ENCODE results near the gene PLSCR4. TPM values are rescaled to one million over a fixed set of nuclear protein-coding genes. Genes with fewer than 3 reads are reported as not detected.
A peak's percentile ranks its signal among the peaks of the same experiment; 100 is the strongest.

Gene PLSCR4
- total RNA-seq, 4 donors from 2014 or later: 16.4 to 37.3 (median 23.7) TPM

DNA sequence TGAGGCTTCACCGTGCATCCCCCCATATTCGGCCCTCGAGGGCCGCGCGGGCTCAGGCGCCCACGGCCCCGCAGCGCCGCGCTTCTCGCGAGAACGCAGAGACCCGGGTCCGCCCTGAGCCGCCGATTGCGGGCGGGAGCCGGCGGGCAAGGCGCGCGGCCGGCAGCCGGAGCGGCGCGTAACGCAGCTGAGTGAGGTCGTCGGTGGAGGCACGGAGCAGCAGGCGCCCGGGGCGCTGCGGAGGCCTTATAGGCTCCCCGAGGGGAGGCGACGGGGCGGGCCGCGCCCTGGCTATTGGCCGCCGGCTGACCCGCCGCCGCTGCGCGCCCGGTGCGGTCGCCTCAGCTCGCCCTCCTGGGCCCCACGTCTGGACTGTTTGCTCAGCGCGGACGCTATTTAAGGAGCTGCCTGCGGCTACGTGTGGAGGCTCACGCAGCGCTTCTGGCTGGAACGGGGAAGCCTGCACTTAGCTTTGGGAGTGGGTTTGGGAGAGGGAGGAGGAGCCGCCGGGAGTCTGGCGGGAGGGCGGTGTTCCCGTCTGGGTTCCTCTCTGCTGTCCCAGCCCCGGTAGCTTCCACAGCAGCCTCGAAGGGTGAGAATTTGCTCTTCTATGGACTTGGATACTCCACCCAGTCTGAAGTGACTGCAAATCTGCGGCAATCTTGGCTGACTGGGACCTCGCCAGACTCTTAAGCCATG is 89.8 kb downstream of the PLSCR4 start, which contains the start of gene PLOD2:
TSS of gene PLOD2 (minus strand) at position 221 of the 699 bp plus-strand sequence. CDS start at position 26, 195 bp downstream.
- Histone ChIP-seq H3K9me3 (no peaks in the 10 kb centered on the region), H3K27me3 (no peaks in the 10 kb centered on the region), H3K36me3 (no peaks in the 10 kb centered on the region), H3K27ac (peak within 1 kb of the TSS; percentile 90), H3K4me3 (peak within 1 kb of the TSS; percentile 90), H3K4me1 (peaks cover 37% of the 10 kb centered on the region)
- peak; percentile 75 to 82 for DNase-seq (ENCODE audit: low spot score in 2 of 2)
- WGBS: 0% methylated on average over 10 of the region's 74 CpGs
- peak in 1 of 2 donors; percentile 65 for TF ChIP-seq POLR2A (IDR thresholded peaks at IDR 0.05)
- TF ChIP-seq, protein P1, sequence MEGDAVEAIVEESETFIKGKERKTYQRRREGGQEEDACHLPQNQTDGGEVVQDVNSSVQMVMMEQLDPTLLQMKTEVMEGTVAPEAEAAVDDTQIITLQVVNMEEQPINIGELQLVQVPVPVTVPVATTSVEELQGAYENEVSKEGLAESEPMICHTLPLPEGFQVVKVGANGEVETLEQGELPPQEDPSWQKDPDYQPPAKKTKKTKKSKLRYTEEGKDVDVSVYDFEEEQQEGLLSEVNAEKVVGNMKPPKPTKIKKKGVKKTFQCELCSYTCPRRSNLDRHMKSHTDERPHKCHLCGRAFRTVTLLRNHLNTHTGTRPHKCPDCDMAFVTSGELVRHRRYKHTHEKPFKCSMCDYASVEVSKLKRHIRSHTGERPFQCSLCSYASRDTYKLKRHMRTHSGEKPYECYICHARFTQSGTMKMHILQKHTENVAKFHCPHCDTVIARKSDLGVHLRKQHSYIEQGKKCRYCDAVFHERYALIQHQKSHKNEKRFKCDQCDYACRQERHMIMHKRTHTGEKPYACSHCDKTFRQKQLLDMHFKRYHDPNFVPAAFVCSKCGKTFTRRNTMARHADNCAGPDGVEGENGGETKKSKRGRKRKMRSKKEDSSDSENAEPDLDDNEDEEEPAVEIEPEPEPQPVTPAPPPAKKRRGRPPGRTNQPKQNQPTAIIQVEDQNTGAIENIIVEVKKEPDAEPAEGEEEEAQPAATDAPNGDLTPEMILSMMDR (IDR thresholded peaks at IDR 0.05): no peak

DNA sequence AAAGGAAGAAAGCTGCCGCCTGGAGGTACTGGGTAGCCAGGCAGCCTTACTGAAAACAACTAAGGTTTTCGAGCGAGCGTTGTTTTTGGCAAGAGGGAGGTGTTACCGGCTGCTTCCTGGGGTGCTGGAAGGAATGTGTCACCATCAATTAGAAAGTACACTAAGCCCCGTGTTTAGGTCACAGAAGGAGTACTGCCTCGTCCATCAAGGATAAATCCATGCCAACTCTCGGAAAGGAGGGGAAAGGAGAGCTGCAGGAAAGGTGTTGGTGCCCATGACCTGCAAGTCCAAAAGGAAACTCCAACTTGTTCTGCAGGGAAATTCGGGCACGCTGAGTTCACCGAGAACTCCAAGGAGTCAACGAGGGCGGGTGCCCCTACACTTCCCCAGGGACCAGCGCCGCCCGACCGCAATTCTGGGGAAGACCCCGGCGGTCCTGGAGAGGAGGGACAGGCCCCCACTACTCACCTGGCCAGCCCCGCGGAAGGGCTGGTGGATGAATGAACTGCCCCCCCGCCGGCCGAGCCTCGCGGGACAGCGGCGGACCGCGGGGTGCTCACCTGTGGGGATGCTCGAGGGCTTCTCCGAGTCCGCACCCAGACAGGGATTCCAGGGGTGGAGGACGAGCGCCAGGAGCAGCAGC is 90.5 kb downstream of the PLSCR4 start:
- peaks cover 36% of the 10 kb centered on the region for H3K4me1 ChIP-seq
- under 1% methylated on average over 18 of the region's 35 CpGs for WGBS
- peak; percentile 77 to 81 for DNase-seq (ENCODE audit: low spot score in 2 of 2)
- TF ChIP-seq POLR2A (IDR thresholded peaks at IDR 0.05) (no peak), POLR2AphosphoS5 (IDR thresholded peaks at IDR 0.05) (peak in 1 of 3 donors; percentile 36)
- TF ChIP-seq, protein P1 (IDR thresholded peaks at IDR 0.05): peak in 1 of 2 donors; percentile 33
- H3K27ac ChIP-seq: peak overlapping the region; percentile 90
- no peaks in the 10 kb centered on the region for H3K36me3 ChIP-seq
- no peaks in the 10 kb centered on the region for H3K27me3 ChIP-seq
- peak overlapping the region; percentile 90 for H3K4me3 ChIP-seq
- H3K9me3 ChIP-seq: no peaks in the 10 kb centered on the region

DNA sequence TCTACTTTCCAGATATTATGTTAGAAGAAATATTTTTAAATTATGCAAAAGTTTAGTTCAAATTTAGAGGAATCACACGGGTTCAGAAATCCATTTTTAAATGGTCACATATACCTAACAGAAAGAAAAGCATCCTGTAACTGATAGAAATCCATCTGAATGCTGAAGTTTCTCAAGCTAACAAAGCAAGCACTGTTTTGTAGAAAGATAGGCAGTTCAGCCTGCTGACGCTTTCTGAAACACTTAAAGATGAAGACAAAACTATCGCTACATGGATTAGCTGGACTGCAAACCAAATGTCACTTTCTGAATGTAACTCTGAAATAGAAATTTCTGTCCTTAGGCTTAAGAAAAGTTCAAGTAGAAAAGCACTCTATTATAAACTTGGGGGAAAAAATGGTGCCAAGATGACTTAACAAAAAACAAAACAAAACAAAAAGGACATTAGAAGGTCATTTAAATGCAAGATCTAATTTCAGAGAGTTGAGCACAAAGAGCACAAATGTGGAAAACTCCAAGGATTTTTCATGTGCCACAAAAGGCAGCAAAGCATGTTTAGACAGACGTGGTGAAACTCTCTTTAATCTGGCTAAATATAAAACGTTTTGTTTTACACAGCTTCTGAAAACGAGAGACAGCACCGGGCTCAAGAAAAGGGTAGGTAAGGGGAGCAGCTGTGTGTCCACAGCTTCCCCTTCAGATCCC is 91.1 kb downstream of the PLSCR4 start:
- H3K36me3 ChIP-seq: no peaks in the 10 kb centered on the region
- no peaks in the 10 kb centered on the region for H3K9me3 ChIP-seq
- DNase-seq (ENCODE audit: low spot score in 2 of 2): no peak
- 17% methylated on average over 7 of the region's 7 CpGs for whole genome bisulfite sequencing
- peak overlapping the region; percentile 90 for H3K4me3 ChIP-seq
- H3K27ac ChIP-seq: peak overlapping the region; percentile 90
- no peaks in the 10 kb centered on the region for H3K27me3 ChIP-seq
- TF ChIP-seq, protein P1 (IDR thresholded peaks at IDR 0.05): no peak
- peaks cover 36% of the 10 kb centered on the region for H3K4me1 ChIP-seq

DNA sequence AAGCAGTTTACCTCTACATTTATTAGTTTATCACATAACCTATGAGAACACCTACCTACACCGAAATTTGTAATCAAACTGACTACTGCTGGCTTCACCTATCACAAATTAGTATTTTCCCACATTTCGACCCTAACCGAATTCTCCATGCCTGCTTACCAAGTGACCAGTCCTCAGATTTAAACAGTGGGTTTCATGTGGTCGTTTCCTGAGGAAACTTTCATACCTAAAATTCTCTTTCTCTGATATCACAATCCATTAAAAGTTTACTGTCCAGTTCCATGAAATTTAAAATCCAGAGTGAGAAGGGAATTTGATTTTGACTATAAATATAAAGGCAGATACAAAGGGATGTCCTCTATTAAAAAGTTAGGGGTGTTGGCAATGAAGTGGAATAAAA is 91.9 kb downstream of the PLSCR4 start:
- Histone ChIP-seq H3K9me3 (no peaks in the 10 kb centered on the region), H3K36me3 (no peaks in the 10 kb centered on the region), H3K27ac (peak overlapping the region; percentile 90), H3K27me3 (no peaks in the 10 kb centered on the region), H3K4me3 (peak overlapping the region; percentile 90), H3K4me1 (peaks cover 36% of the 10 kb centered on the region)
- TF ChIP-seq EP300 (IDR thresholded peaks at IDR 0.05): no peak
- TF ChIP-seq, protein P1 (IDR thresholded peaks at IDR 0.05): no peak
- no peak for TF ChIP-seq POLR2A (IDR thresholded peaks at IDR 0.05)
- TF ChIP-seq POLR2AphosphoS5 (IDR thresholded peaks at IDR 0.05): no peak
- no peak for DNase-seq (ENCODE audit: low spot score in 2 of 2)
- 91% methylated on average over 4 of the region's 4 CpGs for WGBS

Data from suprapubic skin (tissue), 4 donors.